ENCODE measurements around the gene SOX10. TPM values are rescaled to one million over a fixed set of nuclear protein-coding genes. Genes with fewer than 3 reads are reported as not detected.

SOX10 gene
- polyA plus RNA-seq: not detected in 2 replicates
- polyA minus RNA-seq: not detected in 2 replicates

DNA sequence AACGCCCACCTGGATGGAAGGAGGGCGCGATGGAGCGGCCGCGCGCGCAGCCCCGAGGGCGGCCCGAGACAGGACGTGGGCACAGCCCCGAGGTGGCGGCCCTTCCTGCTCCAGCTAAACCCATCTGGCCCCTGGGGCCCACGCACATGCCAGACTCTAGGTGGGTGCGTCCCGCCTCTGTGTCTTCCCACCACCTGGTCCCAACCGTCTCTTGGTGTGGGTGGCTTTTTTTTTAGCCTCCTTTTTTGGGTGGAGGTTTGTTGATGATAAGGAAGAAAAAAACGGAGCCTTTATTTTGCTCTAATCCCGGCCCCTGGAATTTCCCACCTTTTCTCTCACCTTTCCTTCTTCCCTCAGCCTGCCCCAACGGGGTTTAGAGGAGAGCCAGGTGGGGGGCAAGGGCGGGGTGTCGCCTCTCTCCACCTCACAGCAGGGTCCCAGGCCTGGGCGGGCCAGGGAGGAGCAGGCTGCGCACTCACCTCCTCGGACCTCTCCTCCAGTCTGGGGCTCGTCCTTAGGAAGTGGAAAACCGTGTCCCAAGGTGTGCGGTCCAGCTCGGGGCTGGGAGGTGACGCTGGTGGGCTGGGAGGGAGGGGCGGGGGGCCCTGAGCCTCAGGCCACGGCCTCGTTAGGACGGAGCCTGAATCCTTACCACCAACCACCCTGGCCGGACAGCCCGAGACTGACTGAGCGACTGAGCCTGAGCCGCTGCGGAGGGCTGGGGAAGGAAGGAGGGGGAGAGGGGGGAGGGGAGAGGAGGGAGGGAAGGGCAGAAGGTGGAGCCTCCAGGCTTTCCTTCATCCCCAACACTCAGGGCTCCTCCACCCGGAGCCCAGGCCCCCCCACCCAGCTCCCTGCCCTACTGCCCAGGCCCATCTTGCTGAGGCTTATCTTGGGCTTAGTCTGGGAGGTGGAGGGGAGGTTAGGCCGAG is at the start of gene SOX10:
Gene SOX10, minus strand, starts transcription at position 696 of the 932 bp plus-strand sequence. CDS start 771 bp downstream, outside the sequence.
- Histone ChIP-seq H3K79me2 (replicated peaks; ENCODE audit: insufficient read depth, low read length) (no peaks in the 10 kb centered on the region), H3K4me2 (ENCODE audit: low read length) (no peak within 1 kb of the TSS), H3F3A (ENCODE audit: insufficient read depth, low read length, poor library complexity, severe bottlenecking) (no peaks in the 10 kb centered on the region), H3K27ac (ENCODE audit: low read length) (no peak within 1 kb of the TSS), H3K9me3 (ENCODE audit: low read length) (no peaks in the 10 kb centered on the region), H3K4me3 (ENCODE audit: low read length) (no peak within 1 kb of the TSS), H4K20me1 (ENCODE audit: insufficient read depth) (no peaks in the 10 kb centered on the region), H3K27me3 (ENCODE audit: insufficient read depth, low read depth, low read length) (peaks cover 4% of the 10 kb centered on the region), H3K9ac (ENCODE audit: low read length) (no peak within 1 kb of the TSS), H2AFZ (ENCODE audit: low read depth, low read length) (no peak within 1 kb of the TSS), H3K9me2 (ENCODE audit: insufficient read depth, low read length) (no peaks in the 10 kb centered on the region), H3K36me3 (ENCODE audit: insufficient read depth, low read length) (no peaks in the 10 kb centered on the region)
- no peak for TF ChIP-seq TAF1 (IDR thresholded peaks at IDR 0.05; ENCODE audit: low read depth)
- no peak for TF ChIP-seq RAD21 (conservative IDR thresholded peaks at IDR 0.05)
- TF ChIP-seq MXI1 (conservative IDR thresholded peaks at IDR 0.05; ENCODE audit: poor library complexity, severe bottlenecking): no peak
- TF ChIP-seq POLR2AphosphoS5 (IDR thresholded peaks at IDR 0.05): no peak
- TF ChIP-seq EP300 (conservative IDR thresholded peaks at IDR 0.05; ENCODE audit: poor library complexity, severe bottlenecking): no peak
- TF ChIP-seq, protein P1, sequence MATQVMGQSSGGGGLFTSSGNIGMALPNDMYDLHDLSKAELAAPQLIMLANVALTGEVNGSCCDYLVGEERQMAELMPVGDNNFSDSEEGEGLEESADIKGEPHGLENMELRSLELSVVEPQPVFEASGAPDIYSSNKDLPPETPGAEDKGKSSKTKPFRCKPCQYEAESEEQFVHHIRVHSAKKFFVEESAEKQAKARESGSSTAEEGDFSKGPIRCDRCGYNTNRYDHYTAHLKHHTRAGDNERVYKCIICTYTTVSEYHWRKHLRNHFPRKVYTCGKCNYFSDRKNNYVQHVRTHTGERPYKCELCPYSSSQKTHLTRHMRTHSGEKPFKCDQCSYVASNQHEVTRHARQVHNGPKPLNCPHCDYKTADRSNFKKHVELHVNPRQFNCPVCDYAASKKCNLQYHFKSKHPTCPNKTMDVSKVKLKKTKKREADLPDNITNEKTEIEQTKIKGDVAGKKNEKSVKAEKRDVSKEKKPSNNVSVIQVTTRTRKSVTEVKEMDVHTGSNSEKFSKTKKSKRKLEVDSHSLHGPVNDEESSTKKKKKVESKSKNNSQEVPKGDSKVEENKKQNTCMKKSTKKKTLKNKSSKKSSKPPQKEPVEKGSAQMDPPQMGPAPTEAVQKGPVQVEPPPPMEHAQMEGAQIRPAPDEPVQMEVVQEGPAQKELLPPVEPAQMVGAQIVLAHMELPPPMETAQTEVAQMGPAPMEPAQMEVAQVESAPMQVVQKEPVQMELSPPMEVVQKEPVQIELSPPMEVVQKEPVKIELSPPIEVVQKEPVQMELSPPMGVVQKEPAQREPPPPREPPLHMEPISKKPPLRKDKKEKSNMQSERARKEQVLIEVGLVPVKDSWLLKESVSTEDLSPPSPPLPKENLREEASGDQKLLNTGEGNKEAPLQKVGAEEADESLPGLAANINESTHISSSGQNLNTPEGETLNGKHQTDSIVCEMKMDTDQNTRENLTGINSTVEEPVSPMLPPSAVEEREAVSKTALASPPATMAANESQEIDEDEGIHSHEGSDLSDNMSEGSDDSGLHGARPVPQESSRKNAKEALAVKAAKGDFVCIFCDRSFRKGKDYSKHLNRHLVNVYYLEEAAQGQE (IDR thresholded peaks at IDR 0.05; ENCODE audit: borderline replicate concordance): no peak
- TF ChIP-seq, protein P2, sequence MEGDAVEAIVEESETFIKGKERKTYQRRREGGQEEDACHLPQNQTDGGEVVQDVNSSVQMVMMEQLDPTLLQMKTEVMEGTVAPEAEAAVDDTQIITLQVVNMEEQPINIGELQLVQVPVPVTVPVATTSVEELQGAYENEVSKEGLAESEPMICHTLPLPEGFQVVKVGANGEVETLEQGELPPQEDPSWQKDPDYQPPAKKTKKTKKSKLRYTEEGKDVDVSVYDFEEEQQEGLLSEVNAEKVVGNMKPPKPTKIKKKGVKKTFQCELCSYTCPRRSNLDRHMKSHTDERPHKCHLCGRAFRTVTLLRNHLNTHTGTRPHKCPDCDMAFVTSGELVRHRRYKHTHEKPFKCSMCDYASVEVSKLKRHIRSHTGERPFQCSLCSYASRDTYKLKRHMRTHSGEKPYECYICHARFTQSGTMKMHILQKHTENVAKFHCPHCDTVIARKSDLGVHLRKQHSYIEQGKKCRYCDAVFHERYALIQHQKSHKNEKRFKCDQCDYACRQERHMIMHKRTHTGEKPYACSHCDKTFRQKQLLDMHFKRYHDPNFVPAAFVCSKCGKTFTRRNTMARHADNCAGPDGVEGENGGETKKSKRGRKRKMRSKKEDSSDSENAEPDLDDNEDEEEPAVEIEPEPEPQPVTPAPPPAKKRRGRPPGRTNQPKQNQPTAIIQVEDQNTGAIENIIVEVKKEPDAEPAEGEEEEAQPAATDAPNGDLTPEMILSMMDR (IDR thresholded peaks at IDR 0.05; ENCODE audit: poor library complexity, severe bottlenecking): no peak
- no peak for TF ChIP-seq SMC3 (conservative IDR thresholded peaks at IDR 0.05; ENCODE audit: poor library complexity)

DNA sequence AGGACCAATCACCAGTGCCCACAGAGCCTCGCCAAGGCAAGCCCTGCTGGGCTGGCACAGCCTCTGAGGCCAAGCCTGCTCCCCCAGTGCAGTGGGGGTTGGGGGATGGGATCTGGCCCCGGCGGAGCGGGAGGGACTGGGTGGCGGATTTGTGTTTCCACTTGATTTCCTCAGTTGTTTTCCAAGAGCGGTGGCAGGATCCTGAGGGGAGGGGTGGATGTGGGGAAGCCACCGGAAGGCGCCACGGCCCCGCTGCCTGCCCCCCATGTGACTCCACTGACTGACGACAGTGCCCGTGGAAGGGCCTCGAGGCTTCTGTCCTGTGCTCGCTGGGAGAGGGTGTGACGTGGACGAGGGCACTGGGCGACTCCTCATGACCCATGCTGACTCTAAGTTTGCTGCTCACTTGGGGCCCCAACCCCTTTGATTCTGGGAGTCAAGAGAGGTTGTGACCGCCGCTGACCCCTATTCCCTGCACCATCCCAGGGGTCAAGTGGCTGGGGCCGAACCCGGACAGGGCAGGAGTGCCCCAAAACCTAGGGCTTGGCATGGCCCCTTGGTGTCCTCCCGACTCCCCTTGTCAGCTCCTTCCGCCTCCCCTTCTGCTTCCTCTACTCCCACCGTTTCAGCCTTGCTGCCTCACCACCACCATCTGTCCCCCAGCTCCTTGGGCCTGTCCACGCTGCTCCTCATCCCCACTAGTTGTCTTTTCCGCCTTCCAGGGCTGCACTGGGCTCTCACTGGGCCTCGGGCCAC is 49.3 kb upstream of the SOX10 start:
- no peak for TF ChIP-seq MXI1 (conservative IDR thresholded peaks at IDR 0.05; ENCODE audit: poor library complexity, severe bottlenecking)
- no peak for TF ChIP-seq POLR2AphosphoS5 (IDR thresholded peaks at IDR 0.05)
- no peak for TF ChIP-seq RAD21 (conservative IDR thresholded peaks at IDR 0.05)
- no peak for TF ChIP-seq EP300 (conservative IDR thresholded peaks at IDR 0.05; ENCODE audit: poor library complexity, severe bottlenecking)
- TF ChIP-seq SMC3 (conservative IDR thresholded peaks at IDR 0.05; ENCODE audit: poor library complexity): no peak
- TF ChIP-seq, protein P1 (IDR thresholded peaks at IDR 0.05; ENCODE audit: borderline replicate concordance): no peak
- TF ChIP-seq EZH2 (IDR thresholded peaks at IDR 0.05; ENCODE audit: borderline replicate concordance, insufficient read depth, low read length, poor library complexity, severe bottlenecking): no peak
- TF ChIP-seq, protein P2 (IDR thresholded peaks at IDR 0.05; ENCODE audit: poor library complexity, severe bottlenecking): no peak
- TF ChIP-seq TAF1 (IDR thresholded peaks at IDR 0.05; ENCODE audit: low read depth): no peak
- H3K27me3 ChIP-seq (ENCODE audit: insufficient read depth, low read depth, low read length): no peaks in the 10 kb centered on the region
- H3K27ac ChIP-seq (ENCODE audit: low read length): no peak overlapping the region
- no peak overlapping the region for H2AFZ ChIP-seq (ENCODE audit: low read depth, low read length)
- H3K36me3 ChIP-seq (ENCODE audit: insufficient read depth, low read length): no peaks in the 10 kb centered on the region
- no peak overlapping the region for H3K4me3 ChIP-seq (ENCODE audit: low read length)
- no peaks in the 10 kb centered on the region for H3F3A ChIP-seq (ENCODE audit: insufficient read depth, low read length, poor library complexity, severe bottlenecking)
- no peaks in the 10 kb centered on the region for H3K9me3 ChIP-seq (ENCODE audit: low read length)
- H3K9ac ChIP-seq (ENCODE audit: low read length): no peak overlapping the region
- H4K20me1 ChIP-seq (ENCODE audit: insufficient read depth): no peaks in the 10 kb centered on the region
- H3K4me2 ChIP-seq (ENCODE audit: low read length): no peak overlapping the region
- H3K79me2 ChIP-seq (replicated peaks; ENCODE audit: insufficient read depth, low read length): no peaks in the 10 kb centered on the region
- no peaks in the 10 kb centered on the region for H3K9me2 ChIP-seq (ENCODE audit: insufficient read depth, low read length)

All from neural cell (in vitro differentiated cells).